Loucy (cell line): Measurements from ENCODE around the gene SUPT7L.

Source experiments
- H2AFZ ChIP-seq: fragments of 200-600 bp; sonication (generic); 2 replicates; pipeline ENCODE4 v1.6.0; 2016; ENCODE audit warnings: antibody characterized with exemption, mild to moderate bottlenecking, low read length, moderate library complexity
- H3F3A ChIP-seq: fragments of 200-600 bp; 2 replicates; pipeline ENCODE4 v1.6.0; 2016; ENCODE audit warnings: antibody characterized with exemption, low read depth, mild to moderate bottlenecking
- H3K27me3 ChIP-seq: fragments of 200-600 bp; sonication (generic); 2 replicates; pipeline ENCODE4 v1.6.1; 2014; ENCODE audit warnings: low read length, mild to moderate bottlenecking; ENCODE audit not compliant: insufficient read depth, poor library complexity, severe bottlenecking
- H3K36me3 ChIP-seq: fragments of 200-600 bp; sonication (generic); 2 replicates; pipeline ENCODE4 v1.6.1; 2016; ENCODE audit warnings: low read length; ENCODE audit not compliant: insufficient read depth
- H3K4me1 ChIP-seq: fragments of 200-600 bp; sonication (generic); 2 replicates; pipeline ENCODE4 v1.5.1; 2014; ENCODE audit warnings: low read length, mild to moderate bottlenecking; ENCODE audit not compliant: insufficient read depth, poor library complexity, severe bottlenecking
- H3K4me2 ChIP-seq: fragments of 200-600 bp; sonication (generic); 2 replicates; pipeline ENCODE4 v1.6.0; 2014; ENCODE audit warnings: antibody characterized with exemption, low read length, low read depth, mild to moderate bottlenecking; ENCODE audit not compliant: poor library complexity, severe bottlenecking
- H3K4me3 ChIP-seq: fragments of 200-600 bp; sonication (generic); 2 replicates; pipeline ENCODE4 v1.5.1; 2014; ENCODE audit warnings: low read length, mild to moderate bottlenecking, mixed read lengths; ENCODE audit not compliant: poor library complexity, severe bottlenecking
- H3K79me2 ChIP-seq: fragments of 200-600 bp; sonication (generic); 2 replicates; pipeline ENCODE4 v1.6.1; 2014; ENCODE audit warnings: low read length; ENCODE audit not compliant: insufficient read depth
- H3K9ac ChIP-seq: fragments of 200-600 bp; sonication (generic); 2 replicates; pipeline ENCODE4 v1.6.0; 2014; ENCODE audit warnings: mild to moderate bottlenecking, low read depth, low read length, moderate library complexity; ENCODE audit not compliant: poor library complexity, severe bottlenecking
- H3K9me2 ChIP-seq: fragments of 200-600 bp; sonication (generic); replicated peaks from 2 replicates; pipeline ENCODE4 v1.6.1; 2016; ENCODE audit warnings: low read depth, low read length, mixed read lengths
- H3K9me3 ChIP-seq: fragments of 200-600 bp; sonication (generic); 2 replicates; pipeline ENCODE4 v1.6.1; 2014; ENCODE audit warnings: mild to moderate bottlenecking, antibody characterized with exemption, low read length, low read depth; ENCODE audit not compliant: insufficient read depth
- H4K20me1 ChIP-seq: fragments of 200-600 bp; sonication (generic); 2 replicates; pipeline ENCODE4 v1.6.0; 2014; ENCODE audit warnings: antibody characterized with exemption, low read length, mild to moderate bottlenecking; ENCODE audit not compliant: insufficient read depth, poor library complexity, severe bottlenecking
- CTCF ChIP-seq: fragments of 200-600 bp; sonication (generic); conservative IDR thresholded peaks from 2 replicates; pipeline ENCODE4 v1.5.1; 2014; ENCODE audit warnings: mild to moderate bottlenecking, antibody characterized with exemption, low read length
- EZH2phosphoT487 ChIP-seq: fragments of 200-600 bp; IDR thresholded peaks from 2 replicates; pipeline ENCODE4 v1.6.1; 2018; ENCODE audit warnings: antibody characterized with exemption, mild to moderate bottlenecking, moderate library complexity, borderline replicate concordance

Gene SUPT7L

DNA sequence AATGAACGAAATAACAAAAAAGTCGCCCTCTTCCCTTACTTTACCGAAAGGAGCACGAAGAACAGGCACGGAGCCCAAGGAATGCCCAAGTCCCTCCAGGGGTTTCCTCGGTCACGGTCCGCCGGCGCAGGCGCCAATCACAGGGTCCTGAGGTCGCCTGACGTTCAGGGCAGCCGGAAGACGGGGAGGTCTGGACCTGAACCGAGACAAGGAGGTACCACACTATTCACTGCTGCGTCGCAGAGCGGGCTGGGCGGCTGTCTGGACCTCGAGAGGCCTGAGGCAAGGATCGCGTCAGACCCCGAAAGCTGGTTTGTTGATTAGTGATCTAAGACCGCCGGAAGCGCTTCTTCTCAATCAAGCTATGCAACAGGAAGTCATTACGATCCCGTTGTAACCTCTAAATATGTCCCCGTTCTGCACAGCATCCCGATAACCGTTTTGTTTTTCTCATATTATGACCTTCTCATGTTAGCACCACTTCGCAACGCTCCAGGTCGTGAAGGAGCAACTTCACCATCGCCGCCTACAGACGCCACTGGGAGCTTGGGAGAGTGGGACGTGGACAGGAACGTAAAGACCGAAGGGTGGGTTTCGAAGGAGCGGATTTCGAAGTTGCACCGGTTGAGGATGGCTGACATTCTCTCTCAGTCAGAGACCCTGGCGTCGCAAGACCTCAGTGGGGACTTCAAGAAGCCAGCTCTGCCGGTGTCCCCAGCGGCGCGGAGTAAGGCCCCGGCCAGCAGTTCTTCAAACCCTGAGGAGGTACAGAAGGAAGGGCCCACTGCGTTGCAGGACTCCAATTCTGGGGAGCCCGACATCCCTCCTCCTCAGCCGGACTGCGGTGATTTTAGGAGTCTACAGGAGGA, at the start of gene SUPT7L, which contains the start of gene SLC4A1AP:
TSS of gene SUPT7L (minus strand) at position 330 of the 869 bp plus-strand sequence. CDS start 1,422 bp downstream, outside the sequence.
TSS of gene SLC4A1AP (plus strand) at position 605 of the 869 bp plus-strand sequence. CDS start at position 631, 26 bp downstream.
- H3K4me1 ChIP-seq, result peaks cover 22% of the 10 kb centered on the region
- H3K4me2 ChIP-seq, result peak within 1 kb of the TSS; percentile 83
- no peaks in the 10 kb centered on the region for H3K27me3 ChIP-seq
- no peaks in the 10 kb centered on the region for H3K9me3 ChIP-seq
- TF ChIP-seq EZH2phosphoT487 (no peak), CTCF (no peak)
- peak within 1 kb of the TSS; percentile 74 for H3K9ac ChIP-seq
- H3K9me2 ChIP-seq, result no peaks in the 10 kb centered on the region
- no peaks in the 10 kb centered on the region for H3F3A ChIP-seq
- peaks cover 49% of the 10 kb centered on the region for H3K79me2 ChIP-seq
- H3K36me3 ChIP-seq, result peaks cover 8% of the 10 kb centered on the region; the same call in 1 of the 2 replicates
- H2AFZ ChIP-seq, result peak within 1 kb of the TSS; percentile 93
- no peaks in the 10 kb centered on the region for H4K20me1 ChIP-seq
- peak within 1 kb of the TSS; percentile 85 for H3K4me3 ChIP-seq

DNA sequence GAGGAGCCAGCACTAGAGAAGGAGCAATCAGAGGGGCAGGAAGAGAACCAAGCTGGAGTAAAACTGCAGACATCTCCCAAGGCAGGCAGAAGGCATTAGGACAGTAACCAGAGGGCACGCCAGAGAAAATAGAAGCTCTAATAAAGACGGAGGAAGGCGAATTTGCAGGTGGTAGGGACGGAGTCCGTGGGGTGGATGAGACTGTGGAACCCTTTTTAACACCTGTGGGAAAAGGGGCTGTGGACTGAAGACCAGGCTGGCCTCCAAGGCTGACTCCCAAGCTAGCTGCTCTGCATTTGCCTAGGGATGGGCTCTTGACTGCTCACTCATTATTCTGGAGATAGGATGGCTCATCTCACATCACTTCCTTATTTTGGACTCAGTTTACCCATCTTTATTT, 49.8 kb upstream of the SUPT7L start:
- TF ChIP-seq EZH2phosphoT487 (no peak), CTCF (no peak)
- Histone ChIP-seq H3K9me2 (no peaks in the 10 kb centered on the region), H3K4me3 (no peak overlapping the region), H3K27me3 (no peaks in the 10 kb centered on the region), H4K20me1 (no peaks in the 10 kb centered on the region), H3K79me2 (no peaks in the 10 kb centered on the region), H3K36me3 (no peaks in the 10 kb centered on the region), H3K4me2 (no peak overlapping the region), H2AFZ (no peak overlapping the region), H3K9me3 (no peaks in the 10 kb centered on the region), H3K4me1 (no peaks in the 10 kb centered on the region), H3F3A (no peaks in the 10 kb centered on the region), H3K9ac (no peak overlapping the region)

GRCh38 chr2:27712522-27712921, 49.1 kb upstream of the SUPT7L start:
- Histone ChIP-seq H3K36me3 (no peaks in the 10 kb centered on the region), H3K9me3 (no peaks in the 10 kb centered on the region), H3K9ac (no peak overlapping the region), H3F3A (no peaks in the 10 kb centered on the region), H3K9me2 (no peaks in the 10 kb centered on the region), H3K4me3 (no peak overlapping the region), H4K20me1 (no peaks in the 10 kb centered on the region), H3K79me2 (no peaks in the 10 kb centered on the region), H3K4me2 (no peak overlapping the region), H3K27me3 (no peaks in the 10 kb centered on the region), H3K4me1 (no peaks in the 10 kb centered on the region), H2AFZ (no peak overlapping the region)
- TF ChIP-seq CTCF, result no peak
- no peak for TF ChIP-seq EZH2phosphoT487
